Testis (tissue), 2 donors: ENCODE data around the gene MKNK1.

Source experiments
- CTCF ChIP-seq, 3 experiments: fragments of 450-650 bp in 2 of 3; fragments of 200-600 bp in 1 of 3; sonication (generic) in 1 of 3; IDR thresholded peaks; one replicate each; pipeline ENCODE4 v1.5.1; 2016 to 2019; ENCODE audit warnings: antibody characterized with exemption in 3 of 3, mild to moderate bottlenecking in 2 of 3, moderate library complexity in 1 of 3
- POLR2A ChIP-seq: fragments of 450-650 bp; IDR thresholded peaks from one replicate; pipeline ENCODE4 v1.6.1; 2017; ENCODE audit warnings: antibody characterized with exemption, mild to moderate bottlenecking, moderate library complexity

- TF ChIP-seq CTCF (IDR thresholded peaks at IDR 0.05) (no peak), POLR2A (no peak)
Observed at GRCh38 chr1:46525253-46525983, 78.7 kb downstream of the MKNK1 start.
